GM19328 (cell line): Measurements from ENCODE around the gene SLC17A5.
A peak's percentile ranks its signal among the peaks of the same experiment; 100 is the strongest.
"Not testable (repeated sequence)": the region's sequence is repeated elsewhere in the genome, so short reads cannot be mapped to it uniquely, and the experiment has no call there.

Experiments
- ATAC-seq: cut with Tn5 transposase; IDR thresholded peaks from one replicate; pipeline ENCODE4 v1.9.1; 2021; ENCODE audit warnings: mild to moderate bottlenecking, moderate library complexity; ENCODE audit not compliant: unreplicated experiment

SLC17A5 gene

GRCh38 chr6:73653571-73654424, at the start of gene SLC17A5:
SLC17A5 (minus strand) TSS chr6:73653992; CDS start chr6:73653886, 106 bp downstream.
- ATAC-seq = peak; percentile 83

- ATAC-seq = no peak
Observed at GRCh38 chr6:73703466-73703865, 49.7 kb upstream of the SLC17A5 start.

GRCh38 chr6:73702444-73702843, 48.7 kb upstream of the SLC17A5 start:
- no peak for ATAC-seq

- no peak for ATAC-seq
Observed at GRCh38 chr6:73699676-73700459, 46.1 kb upstream of the SLC17A5 start.

GRCh38 chr6:73696966-73697655, 43.3 kb upstream of the SLC17A5 start:
- no peak for ATAC-seq

- ATAC-seq = no peak
Observed at GRCh38 chr6:73695619-73696421, 42.0 kb upstream of the SLC17A5 start, which contains the start of gene CD109. CD109 (plus strand) TSS chr6:73696203; CDS start chr6:73696216, 13 bp downstream.

GRCh38 chr6:73694711-73695411, 41.1 kb upstream of the SLC17A5 start:
- ATAC-seq = no peak

- no peak for ATAC-seq
Observed at GRCh38 chr6:73691512-73691911, 37.7 kb upstream of the SLC17A5 start.

- ATAC-seq = no peak
Observed at GRCh38 chr6:73690056-73690455, 36.3 kb upstream of the SLC17A5 start.

- ATAC-seq = no peak
Observed at GRCh38 chr6:73688351-73688750, 34.6 kb upstream of the SLC17A5 start.

- not testable (repeated sequence) for ATAC-seq
Observed at GRCh38 chr6:73683574-73683973, 29.8 kb upstream of the SLC17A5 start.

GRCh38 chr6:73680289-73680918, 26.6 kb upstream of the SLC17A5 start:
- no peak for ATAC-seq

- ATAC-seq = not testable (repeated sequence)
Observed at GRCh38 chr6:73679846-73680245, 26.1 kb upstream of the SLC17A5 start.

- ATAC-seq = no peak
Observed at GRCh38 chr6:73679009-73679408, 25.2 kb upstream of the SLC17A5 start.

GRCh38 chr6:73675466-73676098, 21.8 kb upstream of the SLC17A5 start:
- ATAC-seq = no peak

GRCh38 chr6:73671911-73672685, 18.3 kb upstream of the SLC17A5 start:
- ATAC-seq = no peak

GRCh38 chr6:73669005-73669404, 15.2 kb upstream of the SLC17A5 start:
- no peak for ATAC-seq

- ATAC-seq = no peak
Observed at GRCh38 chr6:73667798-73668197, 14.0 kb upstream of the SLC17A5 start.
